K562 (cell line): ENCODE data around the gene IGSF3. TPM values are rescaled to one million over a fixed set of nuclear protein-coding genes. Genes with fewer than 3 reads are reported as not detected.

Source experiments
- NR2C1 ChIP-seq, 2 experiments: fragments of 450-650 bp; IDR thresholded peaks; 2 replicates each; pipeline ENCODE4 v1.6.1; 2017; ENCODE audit warnings: mild to moderate bottlenecking in 2 of 2, antibody characterized with exemption in 1 of 2, inconsistent platforms in 1 of 2, missing compliant biosample characterization in 1 of 2, missing genetic modification characterization in 1 of 2
- RBM34 ChIP-seq: fragments of 200-400 bp; formaldehyde crosslinking; IDR thresholded peaks from 2 replicates; pipeline ENCODE4 v1.6.1; 2018; ENCODE audit warnings: low read length, borderline replicate concordance; ENCODE audit not compliant: insufficient read depth
- RFX5 ChIP-seq: IDR thresholded peaks from 2 replicates; pipeline ENCODE4 v1.6.1; 2011; ENCODE audit warnings: low read depth, mild to moderate bottlenecking, improper control_type of control experiment, low read length
- ZNF551 ChIP-seq: fragments of 250-450 bp; sonication (Bioruptor Pico); IDR thresholded peaks from 2 replicates; pipeline ENCODE4 v1.5.0; 2021; ENCODE audit warnings: mild to moderate bottlenecking, moderate library complexity
- polyA plus RNA-seq, 8 experiments: library from polyadenylated mRNA; depleted of rRNA in 4 of 8; stranded (reverse) in 5 of 8; unstranded in 3 of 8; fragments of >200 nt; fragmentation: Nextera tagmentation in 2 of 8; fragmentation: Illumina TruSeq in 1 of 8; extraction: Ambion mirVana in 2 of 8; extraction: Trizol in 1 of 8; gene quantifications; 2 replicates each; pipeline versions ENCODE4 v1.2.1 to v1.2.3, GENCODE V29; 2011 to 2014; ENCODE audit warnings: inconsistent platforms in 1 of 8, missing spikeins in 1 of 8
- total RNA-seq, 7 experiments: library from RNA; depleted of rRNA in 6 of 7; stranded (reverse); fragments of >200 nt in 6 of 7; fragmentation: Illumina TruSeq in 2 of 7; extraction: Trizol in 2 of 7; gene quantifications; 2 replicates each; pipeline versions ENCODE4 v1.2.1 to v1.2.3, GENCODE V29; 2011 to 2021; ENCODE audit warnings: low replicate concordance in 1 of 7
- TF ChIP-seq, protein P1 (sequence below): sonication (generic); formaldehyde crosslinking; IDR thresholded peaks from 2 replicates; pipeline ENCODE4 v1.8.0; 2023; ENCODE audit warnings: missing genetic modification reagents, mild to moderate bottlenecking, borderline replicate concordance
- TF ChIP-seq, protein P2 (sequence below): fragments of 450-650 bp; IDR thresholded peaks from 2 replicates; pipeline ENCODE4 v1.6.1; 2016; ENCODE audit warnings: low read depth
- TF ChIP-seq, protein P3 (sequence below): sonication (generic); formaldehyde crosslinking; IDR thresholded peaks from 2 replicates; pipeline ENCODE4 v1.8.0; 2022; ENCODE audit warnings: mild to moderate bottlenecking, missing genetic modification reagents
- TF ChIP-seq, protein P4 (sequence below): sonication (generic); IDR thresholded peaks from 2 replicates; pipeline ENCODE4 v1.6.1; 2016

The IGSF3 gene
- total and polyA plus RNA-seq, 9 of the 15 experiments (the other 6 are each of a cell fraction or from before 2014, with no cell fraction given), result 1.1 to 15.0 (median 8.3) TPM

DNA sequence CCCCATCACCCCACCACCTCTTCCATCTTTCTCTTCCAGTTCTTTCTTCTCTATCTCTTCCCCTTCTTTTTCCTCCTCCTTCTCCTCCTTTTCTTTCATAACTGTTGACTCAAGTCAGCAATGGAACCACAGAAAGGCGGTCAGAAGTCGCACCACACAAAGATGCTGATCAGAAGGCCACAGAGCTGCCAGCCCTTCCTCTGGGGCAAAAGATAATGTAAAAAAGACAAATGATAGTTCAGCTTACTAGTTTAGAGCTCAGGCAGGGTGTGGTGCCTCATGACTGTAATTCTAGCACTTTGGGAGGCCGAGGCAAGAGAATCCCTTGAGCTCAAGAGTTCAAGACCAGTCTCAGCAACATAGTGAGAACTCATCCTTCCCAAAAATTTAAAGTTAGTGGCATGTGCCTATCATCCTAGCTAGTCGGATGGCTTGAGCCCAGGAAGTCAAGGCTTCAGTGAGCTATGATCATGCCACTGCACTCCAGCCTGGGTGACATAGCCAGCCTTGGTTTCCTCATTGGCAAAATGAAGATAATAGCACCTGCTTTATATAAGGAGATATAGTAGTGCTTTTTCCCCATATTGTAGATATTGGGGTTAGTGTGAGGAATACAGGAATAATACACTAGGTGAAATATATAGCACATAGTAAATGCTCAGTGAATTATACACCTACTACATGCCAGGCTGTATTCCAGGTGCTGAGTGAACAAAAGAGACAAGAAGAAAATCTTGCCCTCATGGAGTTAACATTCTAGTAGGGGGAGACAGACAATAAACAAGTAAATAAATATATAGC, 12.5 kb upstream of the IGSF3 start (continued):
- TF ChIP-seq RBM34 (no peak), RFX5 (no peak), ZNF551 (no peak), NR2C1 (IDR thresholded peaks at IDR 0.05) (no peak), NR2C1 (tag; IDR thresholded peaks at IDR 0.05) (no peak)
- TF ChIP-seq, protein P1, sequence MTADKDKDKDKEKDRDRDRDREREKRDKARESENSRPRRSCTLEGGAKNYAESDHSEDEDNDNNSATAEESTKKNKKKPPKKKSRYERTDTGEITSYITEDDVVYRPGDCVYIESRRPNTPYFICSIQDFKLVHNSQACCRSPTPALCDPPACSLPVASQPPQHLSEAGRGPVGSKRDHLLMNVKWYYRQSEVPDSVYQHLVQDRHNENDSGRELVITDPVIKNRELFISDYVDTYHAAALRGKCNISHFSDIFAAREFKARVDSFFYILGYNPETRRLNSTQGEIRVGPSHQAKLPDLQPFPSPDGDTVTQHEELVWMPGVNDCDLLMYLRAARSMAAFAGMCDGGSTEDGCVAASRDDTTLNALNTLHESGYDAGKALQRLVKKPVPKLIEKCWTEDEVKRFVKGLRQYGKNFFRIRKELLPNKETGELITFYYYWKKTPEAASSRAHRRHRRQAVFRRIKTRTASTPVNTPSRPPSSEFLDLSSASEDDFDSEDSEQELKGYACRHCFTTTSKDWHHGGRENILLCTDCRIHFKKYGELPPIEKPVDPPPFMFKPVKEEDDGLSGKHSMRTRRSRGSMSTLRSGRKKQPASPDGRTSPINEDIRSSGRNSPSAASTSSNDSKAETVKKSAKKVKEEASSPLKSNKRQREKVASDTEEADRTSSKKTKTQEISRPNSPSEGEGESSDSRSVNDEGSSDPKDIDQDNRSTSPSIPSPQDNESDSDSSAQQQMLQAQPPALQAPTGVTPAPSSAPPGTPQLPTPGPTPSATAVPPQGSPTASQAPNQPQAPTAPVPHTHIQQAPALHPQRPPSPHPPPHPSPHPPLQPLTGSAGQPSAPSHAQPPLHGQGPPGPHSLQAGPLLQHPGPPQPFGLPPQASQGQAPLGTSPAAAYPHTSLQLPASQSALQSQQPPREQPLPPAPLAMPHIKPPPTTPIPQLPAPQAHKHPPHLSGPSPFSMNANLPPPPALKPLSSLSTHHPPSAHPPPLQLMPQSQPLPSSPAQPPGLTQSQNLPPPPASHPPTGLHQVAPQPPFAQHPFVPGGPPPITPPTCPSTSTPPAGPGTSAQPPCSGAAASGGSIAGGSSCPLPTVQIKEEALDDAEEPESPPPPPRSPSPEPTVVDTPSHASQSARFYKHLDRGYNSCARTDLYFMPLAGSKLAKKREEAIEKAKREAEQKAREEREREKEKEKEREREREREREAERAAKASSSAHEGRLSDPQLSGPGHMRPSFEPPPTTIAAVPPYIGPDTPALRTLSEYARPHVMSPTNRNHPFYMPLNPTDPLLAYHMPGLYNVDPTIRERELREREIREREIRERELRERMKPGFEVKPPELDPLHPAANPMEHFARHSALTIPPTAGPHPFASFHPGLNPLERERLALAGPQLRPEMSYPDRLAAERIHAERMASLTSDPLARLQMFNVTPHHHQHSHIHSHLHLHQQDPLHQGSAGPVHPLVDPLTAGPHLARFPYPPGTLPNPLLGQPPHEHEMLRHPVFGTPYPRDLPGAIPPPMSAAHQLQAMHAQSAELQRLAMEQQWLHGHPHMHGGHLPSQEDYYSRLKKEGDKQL (CRISPR knock-in tag), result no peak
- TF ChIP-seq, protein P2, sequence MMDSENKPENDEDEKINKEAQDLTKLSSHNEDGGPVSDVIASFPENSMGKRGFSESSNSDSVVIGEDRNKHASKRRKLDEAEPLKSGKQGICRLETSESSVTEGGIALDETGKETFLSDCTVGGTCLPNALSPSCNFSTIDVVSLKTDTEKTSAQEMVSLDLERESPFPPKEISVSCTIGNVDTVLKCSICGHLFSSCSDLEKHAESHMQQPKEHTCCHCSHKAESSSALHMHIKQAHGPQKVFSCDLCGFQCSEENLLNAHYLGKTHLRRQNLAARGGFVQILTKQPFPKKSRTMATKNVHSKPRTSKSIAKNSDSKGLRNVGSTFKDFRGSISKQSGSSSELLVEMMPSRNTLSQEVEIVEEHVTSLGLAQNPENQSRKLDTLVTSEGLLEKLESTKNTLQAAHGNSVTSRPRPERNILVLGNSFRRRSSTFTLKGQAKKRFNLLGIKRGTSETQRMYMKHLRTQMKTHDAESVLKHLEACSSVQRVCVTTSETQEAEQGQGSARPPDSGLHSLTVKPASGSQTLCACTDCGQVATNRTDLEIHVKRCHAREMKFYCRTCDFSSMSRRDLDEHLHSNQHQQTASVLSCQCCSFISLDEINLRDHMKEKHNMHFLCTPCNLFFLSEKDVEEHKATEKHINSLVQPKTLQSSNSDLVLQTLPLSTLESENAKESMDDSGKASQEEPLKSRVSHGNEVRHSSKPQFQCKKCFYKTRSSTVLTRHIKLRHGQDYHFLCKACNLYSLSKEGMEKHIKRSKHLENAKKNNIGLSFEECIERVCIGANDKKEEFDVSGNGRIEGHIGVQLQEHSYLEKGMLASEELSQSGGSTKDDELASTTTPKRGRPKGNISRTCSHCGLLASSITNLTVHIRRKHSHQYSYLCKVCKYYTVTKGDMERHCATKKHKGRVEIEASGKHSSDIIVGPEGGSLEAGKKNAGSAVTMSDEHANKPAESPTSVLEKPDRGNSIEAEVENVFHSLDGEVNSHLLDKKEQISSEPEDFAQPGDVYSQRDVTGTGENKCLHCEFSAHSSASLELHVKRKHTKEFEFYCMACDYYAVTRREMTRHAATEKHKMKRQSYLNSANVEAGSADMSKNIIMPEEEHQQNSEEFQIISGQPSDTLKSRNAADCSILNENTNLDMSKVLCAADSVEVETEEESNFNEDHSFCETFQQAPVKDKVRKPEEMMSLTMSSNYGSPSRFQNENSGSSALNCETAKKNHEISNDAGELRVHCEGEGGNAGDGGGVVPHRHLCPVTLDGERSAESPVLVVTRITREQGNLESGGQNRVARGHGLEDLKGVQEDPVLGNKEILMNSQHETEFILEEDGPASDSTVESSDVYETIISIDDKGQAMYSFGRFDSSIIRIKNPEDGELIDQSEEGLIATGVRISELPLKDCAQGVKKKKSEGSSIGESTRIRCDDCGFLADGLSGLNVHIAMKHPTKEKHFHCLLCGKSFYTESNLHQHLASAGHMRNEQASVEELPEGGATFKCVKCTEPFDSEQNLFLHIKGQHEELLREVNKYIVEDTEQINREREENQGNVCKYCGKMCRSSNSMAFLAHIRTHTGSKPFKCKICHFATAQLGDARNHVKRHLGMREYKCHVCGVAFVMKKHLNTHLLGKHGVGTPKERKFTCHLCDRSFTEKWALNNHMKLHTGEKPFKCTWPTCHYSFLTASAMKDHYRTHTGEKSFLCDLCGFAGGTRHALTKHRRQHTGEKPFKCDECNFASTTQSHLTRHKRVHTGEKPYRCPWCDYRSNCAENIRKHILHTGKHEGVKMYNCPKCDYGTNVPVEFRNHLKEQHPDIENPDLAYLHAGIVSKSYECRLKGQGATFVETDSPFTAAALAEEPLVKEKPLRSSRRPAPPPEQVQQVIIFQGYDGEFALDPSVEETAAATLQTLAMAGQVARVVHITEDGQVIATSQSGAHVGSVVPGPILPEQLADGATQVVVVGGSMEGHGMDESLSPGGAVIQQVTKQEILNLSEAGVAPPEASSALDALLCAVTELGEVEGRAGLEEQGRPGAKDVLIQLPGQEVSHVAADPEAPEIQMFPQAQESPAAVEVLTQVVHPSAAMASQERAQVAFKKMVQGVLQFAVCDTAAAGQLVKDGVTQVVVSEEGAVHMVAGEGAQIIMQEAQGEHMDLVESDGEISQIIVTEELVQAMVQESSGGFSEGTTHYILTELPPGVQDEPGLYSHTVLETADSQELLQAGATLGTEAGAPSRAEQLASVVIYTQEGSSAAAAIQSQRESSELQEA, result no peak
- TF ChIP-seq, protein P3, sequence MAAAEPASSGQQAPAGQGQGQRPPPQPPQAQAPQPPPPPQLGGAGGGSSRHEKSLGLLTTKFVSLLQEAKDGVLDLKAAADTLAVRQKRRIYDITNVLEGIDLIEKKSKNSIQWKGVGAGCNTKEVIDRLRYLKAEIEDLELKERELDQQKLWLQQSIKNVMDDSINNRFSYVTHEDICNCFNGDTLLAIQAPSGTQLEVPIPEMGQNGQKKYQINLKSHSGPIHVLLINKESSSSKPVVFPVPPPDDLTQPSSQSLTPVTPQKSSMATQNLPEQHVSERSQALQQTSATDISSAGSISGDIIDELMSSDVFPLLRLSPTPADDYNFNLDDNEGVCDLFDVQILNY, result no peak
- TF ChIP-seq, protein P4, sequence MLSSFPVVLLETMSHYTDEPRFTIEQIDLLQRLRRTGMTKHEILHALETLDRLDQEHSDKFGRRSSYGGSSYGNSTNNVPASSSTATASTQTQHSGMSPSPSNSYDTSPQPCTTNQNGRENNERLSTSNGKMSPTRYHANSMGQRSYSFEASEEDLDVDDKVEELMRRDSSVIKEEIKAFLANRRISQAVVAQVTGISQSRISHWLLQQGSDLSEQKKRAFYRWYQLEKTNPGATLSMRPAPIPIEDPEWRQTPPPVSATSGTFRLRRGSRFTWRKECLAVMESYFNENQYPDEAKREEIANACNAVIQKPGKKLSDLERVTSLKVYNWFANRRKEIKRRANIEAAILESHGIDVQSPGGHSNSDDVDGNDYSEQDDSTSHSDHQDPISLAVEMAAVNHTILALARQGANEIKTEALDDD, result peak; percentile 82
